ENCODE measurements around the gene DCLRE1C.

- TF ChIP-seq EZH2phosphoT487 (IDR thresholded peaks at IDR 0.05; ENCODE audit: insufficient read depth, low read depth) = no peak
- TF ChIP-seq EZH2 (IDR thresholded peaks at IDR 0.05; ENCODE audit: insufficient read depth, poor library complexity, severe bottlenecking) = no peak
These were observed 93.1 kb downstream of the DCLRE1C start for GRCh38 chr10:14860791-14861190.

Measured in GM23248 (cell line).